Measurements from ENCODE around the gene C1orf94. TPM values are rescaled to one million over a fixed set of nuclear protein-coding genes. Genes with fewer than 3 reads are reported as not detected.

Gene C1orf94
- total RNA-seq, 2 experiments from 2014 or later, result not detected

DNA sequence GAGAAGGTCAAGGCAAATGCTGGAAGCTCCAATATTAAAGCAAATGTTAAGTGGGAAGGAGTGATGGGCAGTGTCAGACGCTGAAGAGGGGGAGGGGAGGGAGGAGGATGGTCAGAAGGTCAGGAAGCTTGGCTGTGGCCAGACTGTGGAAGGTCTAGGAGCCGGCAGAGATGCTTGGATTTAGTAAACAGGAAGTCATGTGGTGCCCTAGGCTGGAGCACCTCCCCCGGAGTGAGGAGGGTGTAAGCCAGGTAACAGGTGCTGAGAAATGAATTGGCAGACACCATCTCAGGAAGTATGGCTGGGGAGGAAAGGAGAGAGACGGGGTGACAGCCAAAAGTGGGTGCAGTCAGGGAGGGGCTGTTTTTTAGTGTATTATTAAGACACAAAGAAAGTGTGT is 29.4 kb upstream of the C1orf94 start:
- no peak for DNase-seq
- Mint-ChIP-seq H3K27ac (no peak overlapping the region), H3K36me3 (ENCODE audit: low read depth) (no peaks in the 10 kb centered on the region), H3K4me1 (ENCODE audit: low read depth) (no peaks in the 10 kb centered on the region), H3K27me3 (ENCODE audit: low read depth) (peaks cover 4% of the 10 kb centered on the region), H3K4me3 (no peak overlapping the region), H3K9me3 (no peaks in the 10 kb centered on the region)
- CTCF ChIA-PET, result no interaction called here
- intact Hi-C loops (cut with micrococcal nuclease), result no loop called here

DNA sequence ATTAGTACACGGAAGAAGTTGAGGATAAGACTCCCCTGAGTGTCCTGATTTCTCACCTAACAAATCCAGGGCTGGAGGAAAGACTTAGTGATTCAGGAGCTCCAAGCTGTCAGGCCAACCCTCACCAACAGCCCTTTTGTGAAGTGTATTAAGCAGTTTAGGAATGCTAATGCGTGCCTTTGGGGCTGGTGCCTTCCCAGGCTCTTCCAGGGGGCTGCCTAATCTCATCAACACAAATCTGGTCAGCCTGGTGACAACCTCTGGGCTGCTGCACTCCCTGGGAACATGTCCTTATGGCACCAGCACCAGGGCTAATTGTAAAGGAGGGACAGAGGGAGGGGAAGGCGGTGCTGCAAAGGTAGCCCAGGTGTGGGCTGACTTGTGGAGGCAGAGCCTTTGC is 27.2 kb upstream of the C1orf94 start:
- DNase-seq, result no peak
- CTCF ChIA-PET, result no interaction called here
- Mint-ChIP-seq H3K27me3 (ENCODE audit: low read depth) (peaks cover 11% of the 10 kb centered on the region), H3K4me3 (no peak overlapping the region), H3K4me1 (ENCODE audit: low read depth) (no peaks in the 10 kb centered on the region), H3K27ac (no peak overlapping the region), H3K36me3 (ENCODE audit: low read depth) (no peaks in the 10 kb centered on the region), H3K9me3 (no peaks in the 10 kb centered on the region)
- intact Hi-C loops (cut with micrococcal nuclease), result no loop called here

DNA sequence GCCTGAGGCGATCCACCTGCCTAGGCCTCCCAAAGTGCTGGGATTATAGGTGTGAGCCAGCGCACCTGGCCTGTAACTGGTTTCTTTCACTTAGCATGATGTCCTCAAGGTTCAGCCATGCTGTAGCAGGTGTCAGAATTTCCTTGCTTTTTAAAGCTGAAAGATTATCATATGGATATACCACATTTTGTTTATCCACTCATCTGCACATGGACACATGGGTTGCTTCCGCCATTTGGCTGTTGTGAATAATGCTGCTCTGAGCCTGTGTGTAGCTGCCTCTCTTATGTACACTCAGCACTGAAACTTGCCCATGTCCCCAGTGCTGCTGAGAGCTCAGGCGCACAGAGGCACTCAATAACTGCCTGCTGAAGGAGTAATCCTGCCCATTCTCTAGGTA is 23.5 kb upstream of the C1orf94 start:
- CTCF ChIA-PET, result no interaction called here
- Mint-ChIP-seq H3K4me1 (ENCODE audit: low read depth) (no peaks in the 10 kb centered on the region), H3K27ac (no peak overlapping the region), H3K36me3 (ENCODE audit: low read depth) (no peaks in the 10 kb centered on the region), H3K27me3 (ENCODE audit: low read depth) (peaks cover 19% of the 10 kb centered on the region), H3K9me3 (no peaks in the 10 kb centered on the region), H3K4me3 (no peak overlapping the region)
- no peak for DNase-seq
- intact Hi-C loops (cut with micrococcal nuclease), result no loop called here

DNA sequence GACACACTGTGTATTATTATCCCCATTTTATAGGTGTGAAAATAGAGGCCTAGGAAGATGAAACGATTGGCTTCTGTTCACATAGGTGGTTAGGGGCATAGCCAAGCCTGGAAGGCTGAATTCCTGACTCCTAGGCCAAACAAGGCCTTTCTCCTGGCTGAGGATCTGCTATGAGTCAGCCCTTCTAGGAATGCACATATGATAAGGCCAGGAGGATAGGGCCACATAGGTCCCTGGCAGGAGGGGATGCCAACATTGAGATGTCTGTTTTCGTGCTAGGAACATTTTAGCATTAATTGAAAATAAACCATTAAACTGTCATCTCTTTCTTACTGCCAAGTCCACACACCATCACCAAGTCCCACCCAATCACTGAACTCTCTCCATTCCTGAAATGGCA is 20.8 kb upstream of the C1orf94 start:
- Mint-ChIP-seq H3K4me1 (ENCODE audit: low read depth) (no peaks in the 10 kb centered on the region), H3K4me3 (no peak overlapping the region), H3K27me3 (ENCODE audit: low read depth) (peaks cover 30% of the 10 kb centered on the region), H3K36me3 (ENCODE audit: low read depth) (no peaks in the 10 kb centered on the region), H3K27ac (no peak overlapping the region), H3K9me3 (no peaks in the 10 kb centered on the region)
- no peak for DNase-seq
- CTCF ChIA-PET, result no interaction called here
- intact Hi-C loops (cut with micrococcal nuclease), result no loop called here

DNA sequence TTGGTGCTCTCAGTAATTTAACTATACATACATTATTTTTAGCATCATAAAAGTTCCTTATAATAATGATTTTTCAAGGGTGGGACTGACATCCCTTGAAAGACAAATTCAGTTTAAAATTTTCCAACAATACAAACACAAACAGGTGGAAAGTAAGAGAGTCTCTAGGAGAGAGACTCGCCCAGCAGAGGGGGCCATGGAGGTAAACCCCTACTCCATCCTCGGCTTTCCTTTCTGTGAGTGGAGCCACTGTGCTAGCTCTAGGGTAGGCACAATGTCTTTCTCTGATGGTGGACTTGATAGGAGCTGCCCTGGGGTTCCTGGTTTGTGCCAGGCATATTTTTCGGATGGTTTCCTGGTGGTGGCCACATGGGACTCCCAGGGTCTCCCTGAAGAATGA is 20.0 kb upstream of the C1orf94 start:
- intact Hi-C loops (cut with micrococcal nuclease), result no loop called here
- no peaks in the 10 kb centered on the region for H3K9me3 Mint-ChIP-seq
- no peaks in the 10 kb centered on the region for H3K4me1 Mint-ChIP-seq (ENCODE audit: low read depth)
- no peak overlapping the region for H3K27ac Mint-ChIP-seq
- no peak overlapping the region for H3K4me3 Mint-ChIP-seq
- CTCF ChIA-PET, result no interaction called here
- peaks cover 39% of the 10 kb centered on the region for H3K27me3 Mint-ChIP-seq (ENCODE audit: low read depth)
- no peaks in the 10 kb centered on the region for H3K36me3 Mint-ChIP-seq (ENCODE audit: low read depth)
- DNase-seq, result no peak

DNA sequence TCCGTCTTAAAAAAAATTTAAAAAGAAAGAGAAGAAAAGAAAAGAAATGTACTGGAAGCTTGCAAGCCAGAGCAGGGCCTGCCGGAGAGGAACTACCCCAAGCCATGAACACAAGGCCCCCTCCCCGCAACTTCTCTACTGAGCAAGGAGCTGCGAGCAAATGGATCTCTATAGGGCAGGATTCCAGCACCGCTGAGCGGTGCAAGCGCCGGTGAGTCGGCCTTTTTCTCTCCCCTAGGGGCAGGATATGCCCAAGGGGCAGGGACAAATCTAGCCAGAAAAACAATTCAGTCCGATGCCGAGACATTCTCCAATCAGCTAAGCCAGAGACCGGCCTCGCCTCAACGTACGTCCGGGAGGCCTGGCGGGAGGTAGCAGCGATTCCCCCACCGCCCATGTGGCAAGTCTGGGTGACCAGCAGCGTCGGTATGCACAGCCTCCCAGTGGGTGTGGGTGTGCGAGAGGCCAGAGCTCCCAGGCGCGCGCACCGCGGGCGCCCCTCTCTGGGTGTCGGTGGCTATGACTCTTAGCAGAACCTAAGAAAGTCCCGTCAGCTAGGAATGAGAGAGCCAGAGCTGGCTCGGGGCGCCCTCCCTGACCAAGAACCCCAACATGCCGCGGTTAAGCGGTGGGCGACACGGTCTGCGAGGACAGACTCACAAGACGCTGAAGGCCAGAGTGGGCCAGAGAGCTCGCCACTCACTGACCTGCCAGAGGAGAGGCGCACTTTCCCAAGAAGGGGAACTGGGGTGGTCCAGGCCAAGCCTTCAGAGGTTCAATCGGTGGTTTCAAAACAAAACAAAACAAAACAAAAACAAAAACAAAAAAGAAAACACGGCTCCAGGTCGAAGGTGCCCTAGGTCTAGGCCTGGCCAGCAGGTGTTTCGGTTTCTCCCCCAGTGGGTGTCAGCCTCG is 13.6 kb upstream of the C1orf94 start:
- no peak overlapping the region for H3K27ac Mint-ChIP-seq
- H3K4me1 Mint-ChIP-seq (ENCODE audit: low read depth), result peaks cover 10% of the 10 kb centered on the region
- H3K4me3 Mint-ChIP-seq, result peak overlapping the region; percentile 51
- CTCF ChIA-PET, result interaction anchor here (0.9 to 1.5 kb wide), 4 partner anchors 27 to 530 kb away, joined by 3 to 4 read pairs (median 3); no protein-coding TSS in a partner anchor
- peaks cover 58% of the 10 kb centered on the region for H3K27me3 Mint-ChIP-seq (ENCODE audit: low read depth)
- H3K9me3 Mint-ChIP-seq, result no peaks in the 10 kb centered on the region
- peak; percentile 55 for DNase-seq
- no peaks in the 10 kb centered on the region for H3K36me3 Mint-ChIP-seq (ENCODE audit: low read depth)
- intact Hi-C loops (cut with micrococcal nuclease), result loop anchor here (2.0 to 10.0 kb wide), 2 partner anchors 428 to 530 kb away; no protein-coding TSS in a partner anchor

DNA sequence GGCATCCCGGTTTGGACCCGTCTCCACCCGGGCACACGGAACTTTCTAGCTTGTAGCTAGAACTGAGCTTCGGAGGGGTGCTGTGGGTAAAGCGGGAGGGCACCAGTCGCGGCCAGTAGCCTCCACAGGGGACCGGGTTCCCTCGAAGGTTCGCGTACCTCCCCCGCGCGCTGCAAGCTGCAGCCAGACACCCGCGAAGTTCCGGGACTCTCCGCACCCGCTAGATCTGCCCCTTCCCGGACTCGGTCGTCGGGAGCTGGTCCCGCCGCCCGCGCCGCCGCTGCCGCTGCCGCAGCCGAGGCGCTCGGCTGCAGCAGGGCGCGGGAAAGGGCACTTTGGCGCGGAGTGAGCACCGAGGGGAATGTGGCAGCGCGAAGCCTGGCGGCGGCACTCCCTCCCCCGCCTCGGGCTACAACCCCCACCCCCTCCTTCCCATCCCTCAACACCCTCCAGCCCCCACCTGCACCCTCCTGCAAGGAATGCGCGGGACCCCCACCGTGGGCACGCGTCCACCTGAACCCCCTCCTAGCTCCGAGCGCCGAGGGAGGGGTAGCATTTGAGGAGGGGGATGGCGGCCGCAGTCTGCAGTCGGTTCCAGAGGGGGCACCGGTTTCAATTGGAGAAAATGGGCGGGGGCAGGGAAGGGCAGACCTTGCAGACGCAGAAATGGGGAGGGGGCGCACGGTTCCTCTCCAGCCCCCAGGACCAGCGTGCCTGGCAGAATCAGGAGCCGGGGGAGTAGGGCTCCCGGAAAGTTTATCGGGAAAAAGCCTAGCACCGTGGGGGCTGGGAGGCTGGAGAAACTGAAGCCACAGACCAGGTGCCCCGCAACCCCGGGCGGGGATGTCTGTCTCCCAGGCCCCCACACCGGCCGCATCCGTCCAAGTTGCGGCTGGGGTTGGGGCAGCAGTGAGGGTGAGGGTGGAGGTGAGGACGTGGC is 12.6 kb upstream of the C1orf94 start:
- H3K27me3 Mint-ChIP-seq (ENCODE audit: low read depth), result peaks cover 60% of the 10 kb centered on the region
- CTCF ChIA-PET, result interaction anchor here (0.9 to 1.3 kb wide), 3 partner anchors 26 to 531 kb away, joined by 3 to 4 read pairs (median 3); no protein-coding TSS in a partner anchor
- no peak overlapping the region for H3K27ac Mint-ChIP-seq
- intact Hi-C loops (cut with micrococcal nuclease), result loop anchor here (2.0 to 10.0 kb wide), 2 partner anchors 429 to 531 kb away; no protein-coding TSS in a partner anchor
- H3K9me3 Mint-ChIP-seq, result no peaks in the 10 kb centered on the region
- peak; percentile 13 for DNase-seq
- H3K4me3 Mint-ChIP-seq, result no peak overlapping the region
- H3K36me3 Mint-ChIP-seq (ENCODE audit: low read depth), result no peaks in the 10 kb centered on the region
- H3K4me1 Mint-ChIP-seq (ENCODE audit: low read depth), result peaks cover 10% of the 10 kb centered on the region

DNA sequence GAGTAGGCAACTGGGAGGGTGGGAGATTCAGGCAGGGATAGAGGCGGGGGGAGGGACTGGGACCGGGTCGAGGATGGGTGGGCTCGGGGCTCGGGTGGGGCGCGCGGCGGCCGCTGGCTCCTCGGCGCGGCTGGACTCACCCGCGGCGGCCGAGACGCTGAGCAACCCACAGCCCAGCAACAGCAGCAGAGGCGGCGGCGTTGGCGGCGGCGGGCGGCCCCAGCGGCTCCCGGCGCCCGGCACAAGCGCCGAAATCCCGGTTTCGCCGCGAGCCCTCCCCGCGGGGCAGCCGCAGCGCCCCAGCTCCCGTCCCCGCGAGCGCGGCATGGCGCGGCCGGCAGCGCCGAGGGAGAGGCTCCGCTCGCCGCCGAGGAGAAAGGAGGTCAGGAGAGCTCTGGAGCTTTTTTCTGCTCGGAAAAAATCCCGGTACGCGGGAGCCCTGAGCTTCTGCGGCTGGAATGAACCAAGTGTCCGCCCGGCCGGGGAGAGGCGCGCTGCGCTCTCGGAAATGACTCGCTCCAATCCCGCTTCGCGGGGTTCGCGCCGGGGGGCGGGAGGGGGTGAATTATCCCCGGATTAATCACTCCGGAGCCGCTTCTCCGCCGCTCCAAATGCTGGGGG is 11.8 kb upstream of the C1orf94 start, which contains the start of gene CSMD2:
TSS of gene CSMD2 (minus strand) at position 460 of the 621 bp plus-strand sequence. CDS start at position 327, 133 bp downstream.
- peaks cover 10% of the 10 kb centered on the region for H3K4me1 Mint-ChIP-seq (ENCODE audit: low read depth)
- intact Hi-C loops (cut with micrococcal nuclease), result loop anchor here (10.0 kb wide), 1 partner anchor 430 kb away; no protein-coding TSS in a partner anchor
- DNase-seq, result no peak
- CTCF ChIA-PET, result no interaction called here
- peaks cover 59% of the 10 kb centered on the region for H3K27me3 Mint-ChIP-seq (ENCODE audit: low read depth)
- no peaks in the 10 kb centered on the region for H3K9me3 Mint-ChIP-seq
- no peaks in the 10 kb centered on the region for H3K36me3 Mint-ChIP-seq (ENCODE audit: low read depth)
- no peak within 1 kb of the TSS for H3K27ac Mint-ChIP-seq
- no peak within 1 kb of the TSS for H3K4me3 Mint-ChIP-seq

DNA sequence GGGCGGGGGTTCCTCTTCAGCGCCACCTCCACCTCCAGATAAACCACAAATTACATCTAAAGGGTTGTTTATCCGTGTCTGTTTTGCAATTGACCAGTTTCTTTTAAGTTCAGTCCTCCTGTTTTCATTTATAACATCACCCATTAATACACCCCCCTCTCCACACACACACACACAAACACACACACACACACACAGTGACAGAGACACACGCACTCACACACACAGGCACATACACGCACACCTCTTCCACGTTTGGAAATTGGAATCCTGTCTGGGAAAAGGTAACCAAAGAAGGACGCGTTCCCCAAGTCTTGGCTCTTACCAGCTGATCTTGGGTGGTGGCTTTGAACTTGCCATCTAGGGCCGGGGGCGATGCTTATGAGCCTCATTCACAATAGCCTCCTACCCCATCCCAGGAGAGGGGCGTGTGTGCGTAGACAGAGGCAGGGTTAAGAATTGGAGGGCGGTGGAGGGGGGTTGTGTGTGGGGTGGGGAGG is 11.2 kb upstream of the C1orf94 start:
- H3K36me3 Mint-ChIP-seq (ENCODE audit: low read depth), result no peaks in the 10 kb centered on the region
- H3K4me3 Mint-ChIP-seq, result no peak overlapping the region
- peaks cover 10% of the 10 kb centered on the region for H3K4me1 Mint-ChIP-seq (ENCODE audit: low read depth)
- H3K27ac Mint-ChIP-seq, result no peak overlapping the region
- H3K9me3 Mint-ChIP-seq, result no peaks in the 10 kb centered on the region
- intact Hi-C loops (cut with micrococcal nuclease), result loop anchor here (10.0 kb wide), 1 partner anchor 431 kb away; no protein-coding TSS in a partner anchor
- CTCF ChIA-PET, result no interaction called here
- DNase-seq, result no peak
- H3K27me3 Mint-ChIP-seq (ENCODE audit: low read depth), result peaks cover 60% of the 10 kb centered on the region

DNA sequence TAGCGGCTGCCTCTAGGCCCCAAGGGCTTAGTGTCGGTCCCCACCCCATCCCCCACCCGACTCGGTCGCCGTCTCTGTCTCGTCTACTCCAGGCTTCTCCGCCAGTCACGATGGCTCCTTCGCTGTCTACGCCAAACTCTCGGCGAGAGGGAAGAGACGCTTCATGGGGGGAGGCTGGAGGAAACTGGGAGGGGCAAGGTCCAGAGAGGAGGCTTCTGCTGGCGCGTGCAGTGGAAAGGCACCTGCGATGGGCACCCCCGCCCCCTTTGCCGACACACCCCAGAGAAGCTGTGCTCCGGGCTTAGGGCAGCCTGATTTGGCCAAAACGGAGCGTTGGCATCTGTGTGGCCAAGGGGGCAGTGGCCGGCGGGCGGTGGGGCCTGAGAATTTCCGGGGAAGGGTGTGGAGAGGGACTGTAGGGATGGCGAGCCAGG is 10.5 kb upstream of the C1orf94 start:
- no peak overlapping the region for H3K27ac Mint-ChIP-seq

DNA sequence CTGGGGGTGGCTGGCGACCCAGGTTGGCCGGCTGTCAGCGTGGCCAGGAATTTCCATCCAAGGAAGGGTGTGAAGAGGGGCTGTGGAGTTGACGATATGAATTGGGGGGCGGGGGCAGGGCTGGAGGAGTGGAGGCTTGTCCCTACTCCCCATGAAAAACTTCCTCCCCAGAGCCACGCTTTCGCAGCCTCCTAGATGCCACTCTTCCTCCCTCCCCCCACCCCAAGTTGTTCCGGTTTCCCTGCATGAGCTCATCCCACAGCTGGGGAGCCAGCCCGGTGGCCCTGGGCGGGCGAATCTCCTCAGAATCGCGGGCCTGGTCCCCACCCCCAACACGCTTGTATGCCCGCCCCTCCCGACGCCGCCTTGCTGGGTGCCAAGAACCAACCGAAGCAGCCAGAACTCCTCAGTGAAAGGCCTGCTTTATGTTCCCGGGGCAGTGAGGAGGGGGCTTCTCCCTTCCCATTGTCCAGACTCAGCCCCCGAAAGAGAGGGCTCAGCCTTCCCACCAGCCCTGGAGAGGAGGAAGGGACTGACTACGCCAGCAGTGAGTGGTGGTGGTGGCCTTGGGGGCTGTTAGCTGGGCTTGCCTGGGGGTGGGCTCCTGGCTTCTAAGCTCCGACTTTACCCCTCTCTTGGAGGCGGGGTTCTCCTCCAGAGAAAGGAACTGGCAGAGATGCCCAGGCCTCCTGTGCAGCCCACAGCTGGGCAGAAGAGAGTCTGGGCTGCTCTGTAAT is 9.9 kb upstream of the C1orf94 start:
- H3K36me3 Mint-ChIP-seq (ENCODE audit: low read depth), result no peaks in the 10 kb centered on the region
- H3K4me3 Mint-ChIP-seq, result no peak overlapping the region
- DNase-seq, result no peak
- no peaks in the 10 kb centered on the region for H3K9me3 Mint-ChIP-seq
- H3K4me1 Mint-ChIP-seq (ENCODE audit: low read depth), result peaks cover 10% of the 10 kb centered on the region
- intact Hi-C loops (cut with micrococcal nuclease), result loop anchor here (10.0 kb wide), 1 partner anchor 432 kb away; no protein-coding TSS in a partner anchor
- CTCF ChIA-PET, result no interaction called here
- H3K27me3 Mint-ChIP-seq (ENCODE audit: low read depth), result peaks cover 54% of the 10 kb centered on the region
- H3K27ac Mint-ChIP-seq, result no peak overlapping the region

More for the DNA sequence above, 10.5 kb upstream of the C1orf94 start:
- peaks cover 10% of the 10 kb centered on the region for H3K4me1 Mint-ChIP-seq (ENCODE audit: low read depth)
- peaks cover 60% of the 10 kb centered on the region for H3K27me3 Mint-ChIP-seq (ENCODE audit: low read depth)
- no peak for DNase-seq
- no peaks in the 10 kb centered on the region for H3K9me3 Mint-ChIP-seq
- CTCF ChIA-PET, result no interaction called here
- H3K4me3 Mint-ChIP-seq, result no peak overlapping the region
- intact Hi-C loops (cut with micrococcal nuclease), result loop anchor here (10.0 kb wide), 1 partner anchor 431 kb away; no protein-coding TSS in a partner anchor
- H3K36me3 Mint-ChIP-seq (ENCODE audit: low read depth), result no peaks in the 10 kb centered on the region

Measured in activated naive CD4-positive, alpha-beta T cell treated with anti-CD3 and anti-CD28 coated beads for 36 hours (primary cell).